ENCODE results near the gene GRAMD2A.

Gene GRAMD2A

DNA sequence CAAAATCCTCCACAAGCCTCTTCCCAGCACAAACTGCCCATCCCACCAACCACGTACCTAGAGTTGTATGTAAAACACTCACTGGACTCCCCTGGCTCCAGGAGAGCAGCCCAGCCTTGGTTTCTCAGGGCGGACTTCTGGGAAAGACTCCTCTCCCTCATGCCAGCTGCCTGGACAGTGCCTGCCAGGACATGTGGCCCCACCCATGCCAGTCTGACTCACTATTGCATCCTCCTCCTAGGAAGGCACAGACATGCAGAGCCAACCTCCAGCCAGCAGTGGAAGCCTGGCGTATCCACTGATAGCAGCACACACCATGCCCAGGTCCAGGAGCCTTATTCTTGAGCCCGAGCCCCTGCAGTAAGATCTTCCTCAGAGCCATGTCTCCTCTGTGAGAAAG, 24.8 kb upstream of the GRAMD2A start:
- FAIRE-seq (no peak), DNase-seq (ENCODE audit: extremely low spot score, insufficient read length, low read depth) (no peak)

DNA sequence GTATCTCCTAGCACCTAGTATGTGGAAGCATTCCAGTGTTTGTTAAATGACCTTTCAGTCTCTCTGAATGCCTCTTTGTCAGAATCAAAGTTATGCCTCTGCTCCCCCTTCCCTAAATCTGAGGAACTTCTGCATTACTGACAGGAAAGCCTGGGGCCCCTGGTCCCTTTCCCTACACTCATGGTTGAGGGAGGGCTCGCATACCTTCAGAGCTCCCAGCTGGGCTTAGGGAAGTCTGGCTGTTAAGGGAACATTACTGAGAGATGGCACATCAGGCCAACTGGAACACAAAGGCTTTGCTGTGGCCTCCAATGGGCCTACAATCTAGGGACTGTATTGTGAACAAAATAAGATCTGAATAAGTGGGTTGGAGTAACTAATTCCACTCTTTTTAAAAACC, 23.1 kb upstream of the GRAMD2A start:
- DNase-seq (ENCODE audit: extremely low spot score, insufficient read length, low read depth) (no peak), FAIRE-seq (no peak)

DNA sequence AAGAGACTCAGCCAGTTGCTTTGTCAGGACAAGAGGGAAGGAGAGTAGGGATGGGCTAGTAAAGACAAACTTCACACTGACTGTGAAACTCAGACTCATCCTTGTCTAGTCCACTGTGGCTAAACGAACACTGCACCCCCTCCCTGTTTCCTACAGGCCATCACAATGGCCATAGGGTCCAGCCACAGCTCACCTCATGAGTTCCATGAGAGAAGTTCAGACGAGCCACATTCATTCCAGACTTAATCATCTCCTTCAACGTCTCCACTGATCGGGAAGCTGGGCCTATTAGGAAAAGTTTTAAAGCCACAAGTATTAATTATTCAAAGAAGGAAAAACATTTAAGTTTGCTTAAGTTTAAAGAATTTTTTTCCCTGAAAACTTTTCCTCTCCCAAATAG, 19.6 kb upstream of the GRAMD2A start:
- FAIRE-seq = no peak
- no peak for DNase-seq (ENCODE audit: extremely low spot score, insufficient read length, low read depth)

DNA sequence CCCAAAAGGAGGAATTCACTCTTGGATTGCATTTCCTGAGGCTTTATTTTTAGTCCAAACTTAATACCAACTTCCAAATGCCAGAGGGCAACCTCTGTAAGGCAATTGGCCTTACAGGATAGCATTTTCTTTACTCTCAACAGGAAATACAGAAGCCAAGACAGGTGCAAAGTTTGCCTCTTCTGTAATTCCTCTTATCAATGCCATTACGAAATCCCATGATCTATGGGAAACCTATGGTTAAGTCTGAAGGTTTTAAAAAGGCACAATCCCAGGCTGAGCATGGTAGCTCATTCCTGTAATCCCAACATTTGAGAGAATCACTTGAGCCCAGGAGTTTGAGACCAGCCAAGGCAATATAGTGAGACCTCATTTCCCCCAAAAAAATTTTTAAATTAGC, 18.5 kb upstream of the GRAMD2A start:
- DNase-seq (ENCODE audit: extremely low spot score, insufficient read length, low read depth) (no peak), FAIRE-seq (no peak)

DNA sequence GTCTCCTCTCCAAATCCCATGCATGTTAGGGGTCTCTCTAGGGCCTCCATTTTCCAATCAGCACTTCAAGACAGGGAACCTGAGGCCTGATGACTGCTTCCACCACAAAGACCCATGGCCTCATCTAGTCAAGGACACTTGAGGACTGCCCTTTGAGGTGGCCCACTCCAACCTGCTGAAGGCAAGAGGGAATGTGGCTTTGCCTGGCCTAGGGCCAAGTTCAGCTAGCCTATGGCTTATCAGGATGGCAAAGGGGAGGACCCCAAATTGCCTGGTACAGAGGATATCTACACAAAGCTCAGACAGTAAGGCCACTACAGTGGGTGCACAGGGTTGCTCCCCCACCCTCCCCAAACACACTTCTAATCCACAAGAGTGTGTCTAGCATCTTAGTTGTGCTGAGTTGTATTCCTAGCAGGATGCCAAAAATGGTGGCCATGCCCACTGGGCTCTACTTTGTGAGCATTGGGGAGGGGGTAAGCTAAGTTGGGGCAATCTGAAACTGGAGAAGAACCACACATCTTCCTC, 10.0 kb upstream of the GRAMD2A start:
- no peak for FAIRE-seq

DNA sequence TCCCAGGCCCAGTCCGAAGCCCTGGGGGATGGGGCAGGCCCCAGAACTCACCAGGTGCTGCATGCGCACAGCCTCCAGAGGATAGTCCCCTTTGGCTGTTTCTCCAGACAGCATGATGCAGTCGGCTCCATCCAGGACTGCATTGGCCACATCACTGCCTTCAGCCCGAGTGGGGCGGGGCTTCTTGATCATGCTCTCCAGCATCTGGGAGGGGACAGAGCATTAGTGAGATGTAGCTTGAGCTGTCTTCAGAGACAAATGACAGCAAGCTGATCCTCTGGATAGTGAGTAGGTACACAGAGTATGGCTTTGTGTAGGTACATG, 9.1 kb upstream of the GRAMD2A start:
- no peak for DNase-seq (ENCODE audit: extremely low spot score, insufficient read length, low read depth)
- no peak for FAIRE-seq

More for the DNA sequence above, 10.0 kb upstream of the GRAMD2A start:
- DNase-seq (ENCODE audit: extremely low spot score, insufficient read length, low read depth) = no peak

DNA sequence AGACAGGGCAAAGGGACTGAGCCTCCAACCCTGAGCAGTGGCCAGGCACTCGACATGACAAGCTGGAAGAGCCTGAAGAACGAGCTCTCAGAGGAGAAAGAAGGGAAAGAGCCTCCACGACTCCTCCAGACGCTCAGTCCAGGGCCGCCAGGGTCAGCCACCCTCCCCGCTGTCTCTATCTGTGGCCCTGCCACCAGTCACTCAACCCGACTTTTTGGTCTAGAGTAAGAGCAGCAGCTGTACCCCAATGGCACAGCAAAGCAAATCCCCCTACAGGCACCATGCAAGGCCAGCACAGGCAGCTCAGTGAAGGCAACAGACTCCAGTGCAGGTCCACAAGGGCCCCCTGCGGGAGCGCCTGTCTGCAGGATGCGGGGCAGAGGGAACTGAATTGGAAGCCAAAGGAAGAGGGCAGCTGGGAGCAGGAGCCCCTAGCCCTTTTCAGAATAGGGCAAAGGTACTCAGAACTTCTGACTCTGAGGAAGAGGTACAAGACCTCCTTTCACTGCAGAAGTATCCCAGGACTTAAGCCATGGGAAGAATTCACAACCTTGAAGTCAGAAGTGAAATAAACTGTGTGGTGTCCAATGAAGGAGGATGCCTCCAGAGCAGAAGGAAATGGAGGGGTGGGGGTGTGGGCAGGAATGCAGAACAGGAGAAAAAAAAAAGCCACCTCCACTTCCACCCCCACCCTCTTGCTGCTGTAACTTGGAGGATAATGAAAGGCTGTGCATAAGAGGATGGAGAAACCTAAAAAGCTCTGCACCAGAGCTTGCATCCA, 8.5 kb upstream of the GRAMD2A start:
- no peak for FAIRE-seq
- no peak for DNase-seq (ENCODE audit: extremely low spot score, insufficient read length, low read depth)

DNA sequence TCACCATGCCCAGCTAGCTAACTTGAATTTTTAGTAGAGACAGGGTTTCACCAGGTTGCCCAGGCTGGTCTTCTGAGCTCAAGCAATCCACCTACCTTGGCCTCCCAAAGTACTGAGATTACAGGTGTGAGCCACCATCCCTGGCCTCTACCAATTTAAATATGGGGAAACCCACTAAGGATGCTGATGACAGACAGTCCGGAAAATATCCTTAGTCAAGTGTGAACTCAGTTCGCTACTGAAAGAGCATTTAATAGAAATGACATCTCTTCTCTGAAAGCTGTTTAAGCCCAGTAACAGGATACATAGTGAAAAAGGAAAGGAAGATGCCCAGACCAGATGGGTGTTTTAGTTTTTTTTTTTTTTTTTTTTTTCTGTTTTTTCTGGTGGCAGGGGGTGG, 7.7 kb upstream of the GRAMD2A start:
- DNase-seq (ENCODE audit: extremely low spot score, insufficient read length, low read depth) = no peak
- no peak for FAIRE-seq

DNA sequence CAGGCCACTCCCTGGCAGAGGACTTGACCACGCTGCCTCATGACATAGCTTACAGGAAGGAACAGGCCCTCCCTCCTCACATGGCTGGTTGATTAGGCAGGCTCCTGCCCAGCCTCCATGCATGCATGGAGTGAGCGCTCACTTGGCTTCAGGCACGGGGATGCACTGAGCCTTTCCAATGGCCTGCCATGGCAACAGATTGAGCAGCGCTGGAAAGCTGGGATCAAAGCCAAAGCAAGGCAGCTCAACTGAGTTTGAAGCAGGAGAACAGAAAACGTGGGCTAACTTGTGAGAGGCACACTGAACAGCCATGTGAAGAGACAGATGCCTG, 5.9 kb upstream of the GRAMD2A start:
- FAIRE-seq (no peak), DNase-seq (ENCODE audit: extremely low spot score, insufficient read length, low read depth) (no peak)

DNA sequence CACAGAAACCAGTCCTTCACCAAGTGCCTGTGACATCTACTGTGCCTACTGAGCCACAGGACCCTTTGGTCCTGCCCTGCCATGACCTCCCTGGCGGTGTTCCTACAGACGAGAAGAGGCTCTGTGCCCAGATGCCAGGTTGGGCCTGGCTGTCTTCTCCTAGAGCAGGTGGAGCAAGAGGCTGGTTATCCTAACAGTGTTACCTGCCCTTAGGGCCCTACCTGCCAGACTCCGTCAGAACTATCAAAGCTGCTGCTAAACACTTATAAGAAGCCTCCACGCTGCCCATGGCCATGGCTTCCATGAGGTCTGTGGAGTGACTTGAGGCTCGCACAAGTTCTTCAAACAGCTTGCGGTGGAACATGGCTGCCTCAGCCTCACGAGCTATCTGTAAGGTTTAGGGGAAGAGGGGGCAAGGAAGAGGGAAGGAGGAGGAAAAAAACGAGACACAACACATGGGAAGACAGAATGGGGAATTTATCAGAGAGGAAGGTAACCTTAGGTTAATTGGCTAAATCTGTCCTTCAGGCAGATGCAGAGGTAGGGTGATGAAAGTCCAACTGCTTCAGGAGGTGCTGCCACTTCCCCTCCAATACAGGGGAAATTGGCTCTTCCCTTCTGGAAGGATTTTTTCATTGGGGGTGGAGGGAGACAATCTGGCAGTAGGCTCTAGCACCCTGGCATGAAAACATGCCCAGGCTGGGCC, 5.4 kb upstream of the GRAMD2A start:
- FAIRE-seq (no peak), DNase-seq (ENCODE audit: extremely low spot score, insufficient read length, low read depth) (no peak)

DNA sequence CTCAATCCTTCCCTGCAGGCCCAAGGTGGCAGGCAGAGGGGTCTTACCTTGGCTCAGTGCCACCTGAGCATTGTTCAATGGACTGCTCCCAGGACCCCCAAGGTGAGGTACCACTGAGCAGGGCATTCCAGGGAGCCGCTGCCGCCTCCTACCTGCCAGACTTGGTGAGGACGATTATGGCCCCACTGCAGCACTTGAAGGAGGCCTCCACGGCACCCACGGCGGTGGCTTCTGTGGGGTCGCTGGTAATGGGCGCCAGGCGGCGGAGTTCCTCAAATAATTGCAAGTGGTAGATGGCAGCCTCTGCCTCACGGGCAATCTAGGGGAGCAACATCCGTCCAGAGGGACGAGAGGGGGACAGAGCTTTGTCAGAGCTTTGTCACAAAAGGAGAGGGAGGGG, 4.7 kb upstream of the GRAMD2A start:
- no peak for FAIRE-seq

DNA sequence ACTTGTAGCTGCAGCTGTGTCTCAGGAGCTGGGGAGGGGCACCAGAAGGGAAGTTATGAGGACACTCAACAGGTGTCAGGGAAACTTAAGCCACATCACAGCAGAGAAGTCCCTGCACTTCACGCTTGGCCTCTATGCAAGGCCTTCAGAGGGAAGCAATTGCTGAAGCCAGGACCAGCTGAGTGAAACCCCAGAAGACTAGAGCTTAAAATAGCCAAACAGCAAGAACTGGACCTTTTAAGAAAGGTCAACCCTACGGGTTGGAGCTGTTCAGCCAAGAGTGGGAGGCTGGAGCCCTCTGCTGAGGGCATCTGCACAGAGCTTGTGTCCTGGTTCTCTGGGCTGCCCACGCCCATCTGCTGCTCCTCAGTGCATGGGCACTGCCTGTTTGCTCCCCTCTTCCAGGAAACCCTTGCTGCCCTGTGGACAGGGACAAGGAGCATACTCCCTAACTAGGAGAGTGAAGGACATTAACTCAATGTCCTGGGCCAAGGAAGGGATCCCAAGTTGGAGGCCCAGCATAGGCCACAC, 3.9 kb upstream of the GRAMD2A start:
- FAIRE-seq = no peak
- DNase-seq (ENCODE audit: extremely low spot score, insufficient read length, low read depth) = no peak

More for the DNA sequence above, 4.7 kb upstream of the GRAMD2A start:
- DNase-seq (ENCODE audit: extremely low spot score, insufficient read length, low read depth) = no peak

DNA sequence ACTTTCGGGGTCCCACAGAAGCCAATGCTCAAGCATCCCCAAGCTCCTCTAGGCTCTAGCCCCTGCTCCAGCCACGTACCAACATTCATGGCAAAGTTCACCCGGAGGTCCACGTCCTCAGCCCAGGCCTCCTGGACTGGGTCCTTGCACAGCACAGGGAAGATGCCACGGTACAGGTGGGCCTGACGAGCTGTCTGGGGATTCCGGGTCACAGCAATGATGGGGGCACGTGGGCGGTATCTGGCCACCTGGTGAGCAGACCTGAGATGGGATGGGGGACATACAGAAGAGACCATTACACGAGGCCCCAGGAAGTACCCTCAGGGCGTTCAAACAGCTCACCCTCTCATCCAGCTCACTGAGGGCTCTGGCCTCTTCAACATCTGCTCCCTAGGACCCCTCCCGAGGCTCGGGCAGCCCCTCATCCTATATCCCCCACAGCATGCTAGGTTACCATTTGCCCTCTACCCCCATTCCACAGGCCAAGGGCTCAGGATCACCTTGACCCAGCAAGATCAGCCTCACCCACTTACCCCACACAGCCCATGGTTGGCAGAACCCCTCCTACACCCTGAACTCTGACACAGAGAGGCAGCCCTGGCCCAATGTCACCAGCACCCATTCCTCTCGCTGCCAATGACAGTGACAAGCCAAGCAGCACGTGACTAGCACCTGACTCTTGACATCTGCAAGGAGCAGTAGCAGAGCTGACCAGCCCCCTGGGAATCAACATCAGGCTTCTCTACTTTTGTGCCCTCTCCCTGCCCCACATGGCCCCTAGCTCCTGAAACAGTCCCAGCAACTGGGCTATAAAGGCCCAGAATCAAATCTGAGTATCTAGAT, 3.0 kb upstream of the GRAMD2A start:
- DNase-seq (ENCODE audit: extremely low spot score, insufficient read length, low read depth) (no peak), FAIRE-seq (no peak)

DNA sequence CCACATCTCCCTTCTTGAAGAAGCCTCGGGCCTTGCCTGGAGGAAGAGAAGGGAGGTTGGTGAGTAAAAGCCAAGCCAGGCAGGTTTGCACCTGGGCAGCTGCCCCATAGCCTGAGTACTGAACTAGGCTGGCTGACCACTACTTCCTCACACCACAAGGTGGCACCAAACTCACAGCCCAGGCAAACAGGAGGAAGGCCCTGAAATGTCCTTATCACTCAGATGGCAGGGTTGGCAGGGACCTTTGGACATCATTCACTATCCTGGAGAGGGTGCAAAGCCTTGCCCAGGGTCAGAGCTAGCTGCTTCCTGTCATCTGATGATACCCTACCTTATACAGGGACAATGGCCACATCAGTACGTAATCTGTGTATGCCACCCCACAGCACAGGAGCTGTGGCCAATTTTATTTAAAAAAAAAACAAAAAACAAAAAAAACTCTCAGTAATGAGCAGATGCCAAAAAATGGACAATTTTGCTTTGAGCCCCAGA, 2.2 kb upstream of the GRAMD2A start:
- DNase-seq (ENCODE audit: extremely low spot score, insufficient read length, low read depth) = peak; percentile 46
- peak; percentile 92 for FAIRE-seq

DNA sequence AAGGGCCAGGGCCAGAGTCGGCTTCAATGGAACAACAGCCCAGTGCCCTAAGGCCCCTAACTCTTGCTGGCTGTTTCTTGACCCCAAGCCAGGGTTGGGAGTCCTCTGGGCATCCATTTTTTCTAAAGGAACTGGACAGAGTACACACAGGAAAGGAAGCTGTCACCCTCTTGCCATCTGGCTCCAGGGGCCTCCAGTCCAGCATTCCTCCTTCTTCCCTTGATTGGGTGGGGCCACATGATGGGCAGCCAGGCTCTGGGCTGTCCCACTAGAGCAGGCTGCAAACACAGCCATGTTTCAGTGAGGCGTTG, 1.6 kb upstream of the GRAMD2A start:
- no peak for FAIRE-seq
- no peak for DNase-seq (ENCODE audit: extremely low spot score, insufficient read length, low read depth)

DNA sequence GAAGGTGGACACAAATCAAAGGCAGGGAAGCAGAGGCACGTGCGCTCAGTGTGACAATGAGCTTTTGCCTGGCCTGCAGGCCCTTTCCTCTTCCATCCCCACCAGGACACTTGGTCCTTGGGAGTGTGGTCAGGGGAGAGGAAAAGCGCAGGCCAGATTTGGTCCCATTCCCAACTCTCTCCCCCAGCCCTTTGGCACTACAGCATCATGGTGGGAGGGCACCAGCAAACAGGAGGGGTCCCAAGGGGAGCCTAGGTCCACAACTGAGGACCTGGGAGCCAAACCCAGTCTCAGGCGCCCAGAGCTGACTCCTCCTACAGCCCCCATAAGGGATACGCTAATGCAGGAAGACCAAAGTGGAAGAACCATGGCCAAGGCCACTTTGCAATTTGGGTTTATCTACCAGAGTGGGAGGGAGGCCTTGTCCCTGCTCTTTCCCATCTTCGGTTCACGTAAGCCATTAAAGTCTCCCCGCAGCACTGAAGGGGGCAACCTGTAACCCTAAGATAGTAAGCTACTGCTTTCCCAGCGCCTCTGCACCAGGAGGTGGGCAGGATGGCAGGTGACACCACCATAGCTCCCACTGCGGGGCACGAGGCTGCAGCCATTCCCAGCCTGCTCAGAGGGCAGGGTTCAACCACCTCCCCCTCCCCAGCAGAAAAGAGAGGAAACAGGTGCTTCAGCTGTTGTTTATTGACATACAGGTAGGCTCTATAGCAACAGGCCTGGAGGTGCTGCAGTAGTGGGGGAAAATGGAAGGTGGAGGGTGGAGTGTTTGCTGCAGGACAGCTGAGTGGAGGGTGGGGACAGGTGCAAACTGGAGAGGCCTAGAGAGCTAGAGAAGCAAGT, 993 bp upstream of the GRAMD2A start:
- DNase-seq (ENCODE audit: extremely low spot score, insufficient read length, low read depth) = no peak
- no peak for FAIRE-seq

DNA sequence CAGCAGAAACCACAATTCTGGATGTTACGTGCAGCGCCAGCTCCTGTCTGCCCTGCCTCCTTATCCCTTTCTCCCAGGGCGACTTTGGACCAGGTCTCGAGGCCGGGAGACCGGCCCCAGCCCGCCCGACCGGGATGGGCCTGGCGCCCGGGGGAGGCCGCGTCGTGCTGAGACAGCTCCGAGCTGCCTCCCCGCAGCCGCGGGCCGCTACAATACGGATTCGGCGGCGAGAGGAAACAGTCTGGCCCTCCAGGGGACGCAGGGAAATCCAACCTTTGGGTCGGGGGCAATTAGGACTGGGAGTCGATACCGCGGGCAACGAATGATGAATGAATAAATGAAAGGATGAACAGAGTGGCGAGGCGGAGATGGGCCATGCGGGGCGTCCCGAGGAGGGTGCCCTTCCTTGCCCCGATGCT, 537 bp downstream of the GRAMD2A start:
- DNase-seq (ENCODE audit: extremely low spot score, insufficient read length, low read depth) (no peak), FAIRE-seq (no peak)

DNA sequence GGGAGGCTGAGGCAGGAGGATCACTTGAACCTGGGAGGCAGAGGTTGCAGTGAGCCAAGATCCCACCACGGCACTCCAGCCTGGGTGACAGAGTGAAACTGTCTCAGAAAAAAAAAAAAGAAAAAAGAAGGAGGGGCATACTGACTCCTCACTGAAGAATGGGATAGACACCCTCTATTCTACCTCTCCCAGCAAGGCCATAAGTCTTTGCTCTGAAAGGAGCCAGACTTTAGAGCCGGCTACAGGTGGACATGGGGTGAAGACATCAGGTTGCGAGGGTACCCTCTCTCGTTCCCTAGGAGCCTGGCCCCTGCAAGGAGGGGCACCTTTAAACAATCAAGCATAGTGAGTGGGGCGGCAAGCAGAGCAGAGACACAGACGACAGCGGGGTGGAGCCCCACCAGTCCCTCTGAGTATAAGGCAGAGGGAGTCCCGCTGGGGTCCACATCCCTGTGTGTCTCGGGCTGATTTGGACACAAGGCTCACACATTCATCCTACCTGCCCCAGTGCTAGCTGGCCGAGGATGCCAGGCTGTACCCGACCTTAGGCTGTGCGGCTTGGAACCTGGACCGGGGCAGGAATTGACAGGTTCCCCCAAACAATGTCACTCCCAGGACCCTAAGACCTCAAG, 1.1 kb downstream of the GRAMD2A start:
- no peak for FAIRE-seq
- no peak for DNase-seq (ENCODE audit: extremely low spot score, insufficient read length, low read depth)

DNA sequence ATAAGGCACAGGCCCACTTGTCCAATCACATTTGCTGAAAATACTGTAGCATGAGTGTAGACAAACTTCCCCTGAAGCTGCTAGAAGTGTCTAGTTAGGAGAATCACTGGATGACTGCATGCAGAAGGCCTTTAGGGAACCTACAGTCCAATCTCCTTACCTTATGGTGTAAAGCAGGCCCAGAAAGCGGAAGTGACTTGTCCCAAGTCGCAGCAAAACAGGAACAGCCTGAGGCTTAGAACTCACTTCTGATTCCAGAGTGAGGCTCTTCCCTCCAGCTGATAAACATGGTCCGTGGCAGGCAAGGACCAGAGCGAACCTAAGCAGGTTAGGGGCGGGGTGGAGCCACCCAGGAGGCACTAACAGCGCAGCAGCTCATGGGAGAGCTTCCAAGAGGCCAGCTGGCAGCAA, 2.5 kb downstream of the GRAMD2A start:
- FAIRE-seq (no peak), DNase-seq (ENCODE audit: extremely low spot score, insufficient read length, low read depth) (no peak)

Measured in GM18507 (cell line).